Neural crest cell (in vitro differentiated cells): ENCODE measurements around the gene DAPK3. TPM values are rescaled to one million over a fixed set of nuclear protein-coding genes. Genes with fewer than 3 reads are reported as not detected.
"Not testable (repeated sequence)": the region's sequence is repeated elsewhere in the genome, so short reads cannot be mapped to it uniquely, and the experiment has no call there.

Source experiments
- DNase-seq: peaks from one replicate; pipeline ENCODE4 v3.0.0; 2021; ENCODE audit warnings: low read depth, mixed read lengths, low spot score
- H3K27ac Mint-ChIP-seq: one replicate; pipeline ENCODE4 v1.8.0; 2021; ENCODE audit warnings: mild to moderate bottlenecking, mixed read lengths; ENCODE audit not compliant: unreplicated experiment
- H3K27me3 Mint-ChIP-seq: 2 replicates; pipeline ENCODE4 v1.8.0; 2021; ENCODE audit warnings: low read depth, mild to moderate bottlenecking, mixed read lengths
- H3K36me3 Mint-ChIP-seq: 2 replicates; pipeline ENCODE4 v1.8.0; 2021; ENCODE audit warnings: low read depth, mild to moderate bottlenecking, mixed read lengths
- H3K4me1 Mint-ChIP-seq: 2 replicates; pipeline ENCODE4 v1.8.0; 2021; ENCODE audit warnings: mixed read lengths
- H3K4me3 Mint-ChIP-seq: one replicate; pipeline ENCODE4 v1.8.0; 2021; ENCODE audit warnings: mild to moderate bottlenecking, mixed read lengths
- H3K9me3 Mint-ChIP-seq: 2 replicates; pipeline ENCODE4 v1.8.0; 2021; ENCODE audit warnings: mixed read lengths
- total RNA-seq: library from RNA; stranded (reverse); gene quantifications from 2 replicates; pipeline ENCODE4 v1.2.1, GENCODE V29; 2021
- TF ChIP-seq, protein P1 (sequence below): fragments of 200-600 bp; sonication (generic); conservative IDR thresholded peaks from 2 replicates; pipeline ENCODE4 v1.5.0; 2021; ENCODE audit warnings: antibody characterized with exemption, mild to moderate bottlenecking

The DAPK3 gene
- total RNA-seq, 1 donor from 2014 or later: 63.1 TPM

DNA sequence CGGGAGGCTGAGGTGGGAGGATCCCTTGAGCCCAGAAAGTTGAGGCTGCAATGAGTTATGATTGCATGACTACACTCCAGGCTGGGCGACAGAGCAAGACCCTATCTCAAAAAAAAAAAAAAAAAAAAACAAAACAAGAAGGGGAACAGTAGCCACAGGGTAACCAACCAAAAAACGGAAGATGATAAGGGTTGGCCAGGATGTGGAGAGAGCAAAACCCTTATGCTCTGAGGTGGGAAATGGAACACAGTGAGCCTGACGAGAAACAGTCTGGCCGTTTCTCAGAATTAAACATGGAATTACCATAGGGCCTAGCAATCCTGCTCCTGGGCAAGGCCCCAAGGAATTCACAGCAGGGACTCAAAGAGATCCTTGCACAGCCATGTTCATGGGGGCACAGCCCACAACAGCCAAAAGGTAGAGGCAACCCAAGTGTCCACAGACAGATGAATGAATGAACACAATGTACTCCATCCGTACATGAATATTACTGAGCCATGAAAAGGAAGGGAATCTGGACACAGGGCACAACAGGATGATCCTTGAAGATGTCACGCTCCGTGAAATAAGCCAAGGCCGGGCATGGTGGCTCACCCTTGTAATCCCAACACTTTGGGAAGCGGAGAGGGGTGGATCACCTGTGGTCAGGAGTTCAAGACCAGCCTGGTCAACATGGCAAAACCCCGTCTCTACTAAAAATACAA is 26.7 kb downstream of the DAPK3 start:
- Mint-ChIP-seq H3K27me3 (no peaks in the 10 kb centered on the region), H3K4me1 (no peaks in the 10 kb centered on the region), H3K27ac (no peak overlapping the region), H3K4me3 (no peak overlapping the region), H3K9me3 (no peaks in the 10 kb centered on the region), H3K36me3 (no peaks in the 10 kb centered on the region)
- TF ChIP-seq, protein P1, sequence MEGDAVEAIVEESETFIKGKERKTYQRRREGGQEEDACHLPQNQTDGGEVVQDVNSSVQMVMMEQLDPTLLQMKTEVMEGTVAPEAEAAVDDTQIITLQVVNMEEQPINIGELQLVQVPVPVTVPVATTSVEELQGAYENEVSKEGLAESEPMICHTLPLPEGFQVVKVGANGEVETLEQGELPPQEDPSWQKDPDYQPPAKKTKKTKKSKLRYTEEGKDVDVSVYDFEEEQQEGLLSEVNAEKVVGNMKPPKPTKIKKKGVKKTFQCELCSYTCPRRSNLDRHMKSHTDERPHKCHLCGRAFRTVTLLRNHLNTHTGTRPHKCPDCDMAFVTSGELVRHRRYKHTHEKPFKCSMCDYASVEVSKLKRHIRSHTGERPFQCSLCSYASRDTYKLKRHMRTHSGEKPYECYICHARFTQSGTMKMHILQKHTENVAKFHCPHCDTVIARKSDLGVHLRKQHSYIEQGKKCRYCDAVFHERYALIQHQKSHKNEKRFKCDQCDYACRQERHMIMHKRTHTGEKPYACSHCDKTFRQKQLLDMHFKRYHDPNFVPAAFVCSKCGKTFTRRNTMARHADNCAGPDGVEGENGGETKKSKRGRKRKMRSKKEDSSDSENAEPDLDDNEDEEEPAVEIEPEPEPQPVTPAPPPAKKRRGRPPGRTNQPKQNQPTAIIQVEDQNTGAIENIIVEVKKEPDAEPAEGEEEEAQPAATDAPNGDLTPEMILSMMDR: no peak
- DNase-seq: no peak

DNA sequence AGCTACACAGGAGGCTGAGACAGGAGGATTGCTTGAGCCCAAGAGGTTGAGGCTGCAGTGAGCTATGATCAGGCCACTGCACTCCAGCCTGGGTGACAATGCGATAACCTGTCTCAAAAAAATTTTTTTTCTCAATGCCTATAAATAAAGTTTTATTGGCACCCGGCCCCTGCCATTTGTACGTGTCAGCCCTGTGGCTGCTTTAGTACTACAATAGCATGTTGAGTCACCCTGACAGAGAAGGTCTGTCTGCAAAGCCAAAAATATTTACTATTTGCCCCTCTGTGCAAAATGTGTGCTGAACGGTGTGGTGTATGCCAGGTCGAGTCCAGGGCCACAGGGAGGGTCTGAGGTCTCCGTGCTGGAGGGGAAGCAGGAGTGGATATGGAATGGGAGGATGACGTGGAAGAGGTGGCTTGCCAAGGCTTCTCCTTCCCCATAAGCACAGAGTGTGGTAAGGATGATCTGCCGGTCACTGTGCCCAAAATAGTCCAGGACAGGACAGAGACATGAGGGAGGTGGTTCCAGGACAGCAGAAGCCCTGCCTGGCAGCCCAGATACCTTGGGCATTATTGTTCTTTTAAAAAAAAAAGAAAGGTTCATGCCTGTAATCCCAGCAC is 28.0 kb downstream of the DAPK3 start:
- Mint-ChIP-seq H3K27ac (no peak overlapping the region), H3K4me3 (no peak overlapping the region), H3K9me3 (no peaks in the 10 kb centered on the region)

DNA sequence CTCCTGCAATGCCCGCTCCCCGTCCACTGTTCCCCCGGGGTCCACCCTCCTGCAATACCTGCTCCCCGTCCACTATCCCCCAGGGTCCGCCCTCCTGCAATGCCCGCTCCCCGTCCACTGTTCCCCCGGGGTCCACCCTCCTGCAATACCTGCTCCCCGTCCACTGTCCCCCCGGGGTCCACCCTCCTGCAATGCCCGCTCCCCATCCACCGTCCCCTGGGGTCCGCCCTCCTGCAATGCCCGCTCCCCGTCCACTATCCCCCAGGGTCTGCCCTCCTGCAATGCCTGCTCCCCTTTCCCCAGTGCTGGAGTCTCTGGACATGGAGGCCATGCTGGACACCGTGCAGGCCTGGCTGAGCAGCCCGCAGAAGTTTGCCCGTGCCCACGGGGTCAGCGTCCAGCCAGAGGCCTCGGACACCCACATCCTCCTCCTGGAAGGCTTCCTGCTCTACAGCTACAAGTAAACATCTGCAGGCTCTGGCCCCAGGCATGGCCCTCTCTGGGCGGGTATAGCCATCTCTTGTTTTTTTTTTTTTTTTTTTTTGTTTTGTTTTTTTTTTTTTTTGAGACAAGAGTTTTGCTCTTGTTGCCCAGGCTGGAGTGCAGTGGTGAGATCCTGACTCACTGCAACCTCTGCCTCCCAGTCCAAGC is 32.5 kb downstream of the DAPK3 start:
- peaks cover 18% of the 10 kb centered on the region for H3K27me3 Mint-ChIP-seq
- H3K4me3 Mint-ChIP-seq, H3K27ac Mint-ChIP-seq, H3K36me3 Mint-ChIP-seq, DNase-seq, H3K9me3 Mint-ChIP-seq, H3K4me1 Mint-ChIP-seq: not testable (repeated sequence)

More for the DNA sequence above, 28.0 kb downstream of the DAPK3 start:
- TF ChIP-seq, protein P1: no peak
- no peaks in the 10 kb centered on the region for H3K4me1 Mint-ChIP-seq
- no peak for DNase-seq
- H3K36me3 Mint-ChIP-seq: no peaks in the 10 kb centered on the region
- no peaks in the 10 kb centered on the region for H3K27me3 Mint-ChIP-seq

DNA sequence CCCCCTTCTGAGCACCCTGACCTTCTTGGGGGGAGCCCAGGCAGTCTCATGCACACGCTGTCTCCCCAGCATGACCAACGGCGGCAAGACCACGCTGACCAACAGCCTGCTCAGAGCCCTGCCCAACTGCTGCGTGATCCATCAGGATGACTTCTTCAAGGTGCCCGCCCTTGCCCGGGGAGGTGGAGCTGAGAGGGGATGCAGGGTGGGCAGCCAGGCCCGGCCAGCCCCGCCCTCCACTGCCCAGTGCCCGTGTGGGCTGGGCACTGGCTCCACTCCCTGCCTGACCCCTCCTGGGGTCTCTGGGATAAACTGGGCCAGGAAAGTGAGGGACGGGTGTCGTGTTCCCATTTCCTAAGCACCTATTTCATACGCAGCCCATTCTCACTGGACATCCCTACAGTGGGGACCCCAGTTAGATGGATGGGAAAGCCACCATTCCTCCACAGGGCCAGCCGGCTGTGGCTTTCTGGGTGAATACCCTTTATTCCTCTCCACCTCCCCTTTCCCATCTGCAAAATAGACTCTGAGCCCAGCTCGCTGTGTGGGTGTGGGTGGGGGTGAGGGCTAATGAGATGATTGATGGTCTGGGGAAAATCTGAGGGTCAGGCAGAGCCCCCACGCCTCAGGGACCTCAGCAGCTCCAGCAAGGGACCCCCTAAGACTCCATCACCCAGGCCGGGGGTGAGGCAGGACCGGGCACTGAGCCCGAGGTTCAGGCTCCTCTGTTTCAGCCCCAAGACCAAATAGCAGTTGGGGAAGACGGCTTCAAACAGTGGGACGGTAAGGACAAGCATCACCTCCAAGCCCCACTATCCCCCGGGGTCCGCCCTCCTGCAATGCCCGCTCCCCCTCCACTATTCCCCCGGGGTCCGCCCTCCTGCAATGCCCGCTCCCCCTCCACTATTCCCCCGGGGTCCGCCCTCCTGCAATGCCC is 34.1 kb downstream of the DAPK3 start:
- no peaks in the 10 kb centered on the region for H3K9me3 Mint-ChIP-seq
- peaks cover 28% of the 10 kb centered on the region for H3K27me3 Mint-ChIP-seq
- no peaks in the 10 kb centered on the region for H3K36me3 Mint-ChIP-seq
- TF ChIP-seq, protein P1: no peak
- H3K4me3 Mint-ChIP-seq: no peak overlapping the region
- no peak overlapping the region for H3K27ac Mint-ChIP-seq
- H3K4me1 Mint-ChIP-seq: no peaks in the 10 kb centered on the region
- DNase-seq: no peak

DNA sequence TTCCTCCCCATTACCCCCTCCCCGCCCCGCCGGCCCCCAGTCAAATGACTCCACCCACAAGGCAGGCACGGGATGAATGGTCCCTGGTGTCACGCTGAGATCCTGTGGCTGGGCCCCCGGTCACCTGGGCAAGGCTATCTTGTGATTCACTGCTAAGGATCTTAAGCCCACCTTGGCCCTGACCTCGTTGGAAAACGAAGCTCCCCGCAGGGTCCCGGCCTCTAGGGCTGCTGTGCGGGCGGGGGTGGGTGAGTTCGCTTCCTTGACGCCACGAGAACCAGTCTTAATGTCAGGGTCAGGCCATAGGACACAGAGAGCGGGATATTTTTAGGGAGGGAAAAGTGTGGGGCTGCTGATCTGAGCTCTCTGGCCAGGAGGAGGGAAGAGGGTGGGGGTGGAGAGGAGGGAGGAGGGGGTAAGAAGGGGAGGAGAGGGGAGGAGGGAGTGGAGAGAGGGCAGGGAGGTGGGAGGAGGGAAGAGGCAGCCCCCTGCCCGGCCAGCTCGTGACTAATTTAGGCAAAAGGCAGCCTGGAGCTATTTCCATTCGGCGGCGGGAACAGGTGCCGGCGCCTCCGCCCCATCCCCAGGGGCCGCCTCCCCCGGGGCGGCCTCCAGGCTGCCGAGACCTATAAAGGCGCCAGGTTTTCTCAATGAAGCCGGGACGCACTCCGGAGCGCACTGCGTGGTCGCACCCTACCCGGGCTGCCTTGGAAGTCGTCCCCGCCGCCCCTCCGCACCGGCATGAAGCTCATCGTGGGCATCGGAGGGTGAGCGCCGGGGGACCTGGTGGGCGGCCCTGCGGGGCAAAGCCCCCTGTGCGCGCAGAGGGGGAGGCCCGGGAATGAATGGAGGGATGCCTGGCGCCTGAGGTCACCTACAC is 37.7 kb downstream of the DAPK3 start, which contains the start of gene NMRK2:
Gene NMRK2 (plus strand): TSS at position 139 of the 880 bp plus-strand sequence. CDS start 603 bp downstream, at position 742.
- Mint-ChIP-seq H3K36me3 (no peaks in the 10 kb centered on the region), H3K27ac (no peak within 1 kb of the TSS), H3K4me1 (no peaks in the 10 kb centered on the region), H3K27me3 (peaks cover 34% of the 10 kb centered on the region), H3K4me3 (no peak within 1 kb of the TSS), H3K9me3 (no peaks in the 10 kb centered on the region)
- TF ChIP-seq, protein P1: no peak
- no peak for DNase-seq
